Activated T-helper 1 cell treated with anti-CD3 and anti-CD28 coated beads, Interleukin-12 subunit alpha, Interleukin-12 subunit beta, Interleukin-2, Interleukin-4 antibody, amounts not matched to agents 30 ng/mL and 10 ng/mL and 1 ng/mL, durations not matched to agents 14 hours and 24 hours and 36 hours (primary cell): ENCODE results near the gene LLGL2. TPM values are rescaled to one million over a fixed set of nuclear protein-coding genes. Genes with fewer than 3 reads are reported as not detected.
"Not testable (repeated sequence)": the region's sequence is repeated elsewhere in the genome, so short reads cannot be mapped to it uniquely, and the experiment has no call there.

Experiments used
- DNase-seq: peaks from one replicate; pipeline ENCODE4 v3.0.0; 2021; ENCODE audit warnings: low spot score
- H3K27ac Mint-ChIP-seq: one replicate; pipeline ENCODE4 v1.8.0; 2021; ENCODE audit warnings: mild to moderate bottlenecking, mixed read lengths
- H3K27me3 Mint-ChIP-seq: one replicate; pipeline ENCODE4 v1.8.0; 2022; ENCODE audit warnings: mild to moderate bottlenecking, moderate library complexity, mixed read lengths; ENCODE audit not compliant: insufficient read depth
- H3K36me3 Mint-ChIP-seq: one replicate; pipeline ENCODE4 v1.8.0; 2021; ENCODE audit warnings: low read depth, mixed read lengths
- H3K4me1 Mint-ChIP-seq: one replicate; pipeline ENCODE4 v1.8.0; 2021; ENCODE audit warnings: low read depth, mixed read lengths
- H3K4me3 Mint-ChIP-seq: one replicate; pipeline ENCODE4 v1.8.0; 2021; ENCODE audit warnings: mild to moderate bottlenecking, moderate library complexity, mixed read lengths
- H3K9me3 Mint-ChIP-seq: one replicate; pipeline ENCODE4 v1.8.0; 2021; ENCODE audit warnings: mixed read lengths
- intact Hi-C: fragments of 100-400 bp; cut with micrococcal nuclease; formaldehyde crosslinking; loops from one replicate; pipeline ENCODE4 v1.15.1; 2024
- total RNA-seq: library from RNA; stranded (reverse); gene quantifications from 2 replicates; pipeline ENCODE4 v1.2.3, GENCODE V29; 2022

The LLGL2 gene
- 7.1 and 8.2 TPM in 2 replicates for total RNA-seq

- H3K4me1 Mint-ChIP-seq: peaks cover 6% of the 10 kb centered on the region
- no peak within 1 kb of the TSS for H3K27ac Mint-ChIP-seq
- H3K36me3 Mint-ChIP-seq: peaks cover 12% of the 10 kb centered on the region
- peak within 1 kb of the TSS; percentile 69 for H3K4me3 Mint-ChIP-seq
- DNase-seq: peak; percentile 81
- intact Hi-C loops: loop anchor here (1.0 to 2.0 kb wide), 5 partner anchors 9 to 98 kb away; partner anchors contain the start of genes TMEM94 and TSEN54
- H3K27me3 Mint-ChIP-seq: peaks cover 10% of the 10 kb centered on the region
- H3K9me3 Mint-ChIP-seq: no peaks in the 10 kb centered on the region
These were observed at the start of gene LLGL2 for GRCh38 chr17:75524970-75525805. Gene LLGL2, plus strand, starts transcription at chr17:75525697. Its CDS starts 17,730 bp downstream, at chr17:75543427.

- intact Hi-C loops: no loop called here
- Mint-ChIP-seq H3K4me3 (no peak overlapping the region), H3K9me3 (no peaks in the 10 kb centered on the region), H3K4me1 (no peaks in the 10 kb centered on the region), H3K27me3 (no peaks in the 10 kb centered on the region), H3K27ac (no peak overlapping the region), H3K36me3 (peaks cover 11% of the 10 kb centered on the region)
- DNase-seq: no peak
These were observed 49.6 kb upstream of the LLGL2 start for GRCh38 chr17:75475851-75476250.

GRCh38 chr17:75476271-75476671, 49.2 kb upstream of the LLGL2 start:
- Mint-ChIP-seq H3K36me3 (peaks cover 11% of the 10 kb centered on the region), H3K9me3 (no peaks in the 10 kb centered on the region), H3K27ac (no peak overlapping the region), H3K4me1 (no peaks in the 10 kb centered on the region), H3K4me3 (no peak overlapping the region), H3K27me3 (no peaks in the 10 kb centered on the region)
- intact Hi-C loops: no loop called here
- DNase-seq: no peak

GRCh38 chr17:75476752-75477489, 48.6 kb upstream of the LLGL2 start:
- intact Hi-C loops: no loop called here
- H3K36me3 Mint-ChIP-seq: peaks cover 11% of the 10 kb centered on the region
- H3K9me3 Mint-ChIP-seq: no peaks in the 10 kb centered on the region
- no peak for DNase-seq
- no peaks in the 10 kb centered on the region for H3K27me3 Mint-ChIP-seq
- no peak overlapping the region for H3K27ac Mint-ChIP-seq
- no peaks in the 10 kb centered on the region for H3K4me1 Mint-ChIP-seq
- no peak overlapping the region for H3K4me3 Mint-ChIP-seq

GRCh38 chr17:75477490-75477862, 48.0 kb upstream of the LLGL2 start:
- H3K9me3 Mint-ChIP-seq, DNase-seq, H3K27me3 Mint-ChIP-seq, H3K27ac Mint-ChIP-seq, H3K4me1 Mint-ChIP-seq, intact Hi-C loops, H3K4me3 Mint-ChIP-seq: not testable (repeated sequence)
- H3K36me3 Mint-ChIP-seq: peaks cover 11% of the 10 kb centered on the region

- H3K4me1 Mint-ChIP-seq: no peaks in the 10 kb centered on the region
- H3K36me3 Mint-ChIP-seq: peaks cover 3% of the 10 kb centered on the region
- no peak overlapping the region for H3K4me3 Mint-ChIP-seq
- intact Hi-C loops: no loop called here
- H3K27me3 Mint-ChIP-seq: no peaks in the 10 kb centered on the region
- H3K27ac Mint-ChIP-seq: no peak overlapping the region
- DNase-seq: no peak
- H3K9me3 Mint-ChIP-seq: no peaks in the 10 kb centered on the region
These were observed 47.0 kb upstream of the LLGL2 start for GRCh38 chr17:75478508-75478907.

- Mint-ChIP-seq H3K4me1 (no peaks in the 10 kb centered on the region), H3K27ac (no peak overlapping the region), H3K9me3 (no peaks in the 10 kb centered on the region), H3K27me3 (no peaks in the 10 kb centered on the region), H3K4me3 (no peak overlapping the region), H3K36me3 (peaks cover 3% of the 10 kb centered on the region)
- intact Hi-C loops: no loop called here
- DNase-seq: no peak
These were observed 45.2 kb upstream of the LLGL2 start for GRCh38 chr17:75480281-75480680.

- H3K36me3 Mint-ChIP-seq: peaks cover 2% of the 10 kb centered on the region
- H3K4me3 Mint-ChIP-seq: no peak overlapping the region
- no peak for DNase-seq
- no peaks in the 10 kb centered on the region for H3K9me3 Mint-ChIP-seq
- H3K27me3 Mint-ChIP-seq: no peaks in the 10 kb centered on the region
- H3K27ac Mint-ChIP-seq: no peak overlapping the region
- intact Hi-C loops: no loop called here
- H3K4me1 Mint-ChIP-seq: peaks cover 2% of the 10 kb centered on the region
These were observed 44.1 kb upstream of the LLGL2 start for GRCh38 chr17:75481194-75482068.

GRCh38 chr17:75482098-75482942, 43.2 kb upstream of the LLGL2 start:
- Mint-ChIP-seq H3K27ac (no peak overlapping the region), H3K9me3 (no peaks in the 10 kb centered on the region), H3K4me3 (no peak overlapping the region), H3K4me1 (peaks cover 11% of the 10 kb centered on the region), H3K36me3 (peaks cover 6% of the 10 kb centered on the region), H3K27me3 (no peaks in the 10 kb centered on the region)
- intact Hi-C loops: no loop called here
- DNase-seq: no peak

- Mint-ChIP-seq H3K27ac (no peak overlapping the region), H3K36me3 (peaks cover 8% of the 10 kb centered on the region), H3K27me3 (no peaks in the 10 kb centered on the region), H3K9me3 (no peaks in the 10 kb centered on the region), H3K4me1 (peaks cover 18% of the 10 kb centered on the region), H3K4me3 (no peak overlapping the region)
- DNase-seq: no peak
- intact Hi-C loops: no loop called here
These were observed 39.8 kb upstream of the LLGL2 start for GRCh38 chr17:75485688-75486087.

GRCh38 chr17:75486151-75486550, 39.3 kb upstream of the LLGL2 start:
- Mint-ChIP-seq H3K9me3 (no peaks in the 10 kb centered on the region), H3K36me3 (peaks cover 8% of the 10 kb centered on the region), H3K27ac (peak overlapping the region; percentile 65), H3K4me3 (no peak overlapping the region), H3K4me1 (peaks cover 18% of the 10 kb centered on the region), H3K27me3 (no peaks in the 10 kb centered on the region)
- intact Hi-C loops: no loop called here
- no peak for DNase-seq

GRCh38 chr17:75486951-75487350, 38.5 kb upstream of the LLGL2 start:
- H3K27ac Mint-ChIP-seq: peak overlapping the region; percentile 91
- H3K9me3 Mint-ChIP-seq: no peaks in the 10 kb centered on the region
- peaks cover 18% of the 10 kb centered on the region for H3K4me1 Mint-ChIP-seq
- H3K27me3 Mint-ChIP-seq: no peaks in the 10 kb centered on the region
- peak overlapping the region; percentile 49 for H3K4me3 Mint-ChIP-seq
- peaks cover 8% of the 10 kb centered on the region for H3K36me3 Mint-ChIP-seq
- DNase-seq: no peak
- intact Hi-C loops: no loop called here
